Fibroblast of pulmonary artery (primary cell): ENCODE results near the gene JAG2.

Experiments
- DNase-seq: peaks from one replicate; pipeline ENCODE4 v3.0.0-alpha.2; 2010; ENCODE audit warnings: low read depth
- H3K4me3 ChIP-seq: replicated peaks from 2 replicates; pipeline ENCODE4 v1.5.1; 2011; ENCODE audit warnings: low read depth, mild to moderate bottlenecking, control low read depth, low read length, moderate library complexity
- CTCF ChIP-seq: IDR thresholded peaks from 2 replicates; pipeline ENCODE4 v1.5.1; 2011; ENCODE audit warnings: mild to moderate bottlenecking, control low read depth, low read length, inconsistent platforms; ENCODE audit errors: missing control alignments

JAG2 gene

GRCh38 chr14:105178868-105179140 is 10.2 kb upstream of the JAG2 start:
- no peak overlapping the region for H3K4me3 ChIP-seq
- no peak for TF ChIP-seq CTCF
- no peak for DNase-seq

- DNase-seq, result no peak
- H3K4me3 ChIP-seq, result no peak overlapping the region
- no peak for TF ChIP-seq CTCF
Observed at GRCh38 chr14:105178069-105178867, 9.7 kb upstream of the JAG2 start.

GRCh38 chr14:105177082-105177481 is 8.5 kb upstream of the JAG2 start:
- TF ChIP-seq CTCF, result no peak
- no peak overlapping the region for H3K4me3 ChIP-seq
- no peak for DNase-seq

GRCh38 chr14:105176513-105176912 is 7.9 kb upstream of the JAG2 start:
- no peak for TF ChIP-seq CTCF
- no peak overlapping the region for H3K4me3 ChIP-seq

GRCh38 chr14:105173901-105174894 is 5.6 kb upstream of the JAG2 start:
- H3K4me3 ChIP-seq, result no peak overlapping the region
- DNase-seq, result no peak
- no peak for TF ChIP-seq CTCF

More at GRCh38 chr14:105176513-105176912, 7.9 kb upstream of the JAG2 start:
- DNase-seq, result no peak

- no peak overlapping the region for H3K4me3 ChIP-seq
- TF ChIP-seq CTCF, result no peak
- no peak for DNase-seq
Observed at GRCh38 chr14:105173145-105173544, 4.6 kb upstream of the JAG2 start.
